SJSA1 (cell line): Measurements from ENCODE around the gene FBRSL1. TPM values are rescaled to one million over a fixed set of nuclear protein-coding genes. Genes with fewer than 3 reads are reported as not detected.
"Not testable (repeated sequence)": the region's sequence is repeated elsewhere in the genome, so short reads cannot be mapped to it uniquely, and the experiment has no call there.

Experiments used
- DNase-seq, 2 experiments: peaks; one replicate each; pipeline ENCODE4 v3.0.0-alpha.2; 2015 to 2020; ENCODE audit warnings: low spot score in 2 of 2, low read depth in 1 of 2
- H3K27ac ChIP-seq: fragments of 250-450 bp; sonication (Bioruptor Pico); 2 replicates; pipeline ENCODE4 v1.5.1; 2020; ENCODE audit warnings: mild to moderate bottlenecking, moderate library complexity
- H3K27me3 ChIP-seq: fragments of 250-450 bp; sonication (Bioruptor Pico); replicated peaks from 2 replicates; pipeline ENCODE4 v1.5.1; 2020; ENCODE audit warnings: mild to moderate bottlenecking, moderate library complexity
- H3K36me3 ChIP-seq: fragments of 250-450 bp; sonication (Bioruptor Pico); 2 replicates; pipeline ENCODE4 v1.5.1; 2020; ENCODE audit warnings: mild to moderate bottlenecking
- H3K4me1 ChIP-seq: fragments of 250-450 bp; sonication (Bioruptor Pico); replicated peaks from 2 replicates; pipeline ENCODE4 v1.6.1; 2021; ENCODE audit warnings: mild to moderate bottlenecking
- H3K4me3 ChIP-seq: fragments of 250-450 bp; sonication (Bioruptor Pico); 2 replicates; pipeline ENCODE4 v1.5.1; 2020; ENCODE audit warnings: mild to moderate bottlenecking
- H3K9me3 ChIP-seq: fragments of 250-450 bp; sonication (Bioruptor Pico); replicated peaks from 2 replicates; pipeline ENCODE4 v1.5.1; 2020; ENCODE audit warnings: mild to moderate bottlenecking
- total RNA-seq: library from RNA; depleted of rRNA; stranded (reverse); fragments of >200 nt; shearing (Covaris generic); gene quantifications from 2 replicates; pipeline ENCODE4 v1.2.3, GENCODE V29; 2014

Gene FBRSL1
- total RNA-seq, 1 experiment from 2014 or later, result 2.8 TPM

GRCh38 chr12:132525011-132525832 lies 35.3 kb downstream of the FBRSL1 start:
- Histone ChIP-seq H3K27me3 (no peaks in the 10 kb centered on the region), H3K4me3 (no peak overlapping the region), H3K9me3 (no peaks in the 10 kb centered on the region), H3K4me1 (no peaks in the 10 kb centered on the region), H3K27ac (no peak overlapping the region), H3K36me3 (no peaks in the 10 kb centered on the region)
- DNase-seq, result no peak

DNA sequence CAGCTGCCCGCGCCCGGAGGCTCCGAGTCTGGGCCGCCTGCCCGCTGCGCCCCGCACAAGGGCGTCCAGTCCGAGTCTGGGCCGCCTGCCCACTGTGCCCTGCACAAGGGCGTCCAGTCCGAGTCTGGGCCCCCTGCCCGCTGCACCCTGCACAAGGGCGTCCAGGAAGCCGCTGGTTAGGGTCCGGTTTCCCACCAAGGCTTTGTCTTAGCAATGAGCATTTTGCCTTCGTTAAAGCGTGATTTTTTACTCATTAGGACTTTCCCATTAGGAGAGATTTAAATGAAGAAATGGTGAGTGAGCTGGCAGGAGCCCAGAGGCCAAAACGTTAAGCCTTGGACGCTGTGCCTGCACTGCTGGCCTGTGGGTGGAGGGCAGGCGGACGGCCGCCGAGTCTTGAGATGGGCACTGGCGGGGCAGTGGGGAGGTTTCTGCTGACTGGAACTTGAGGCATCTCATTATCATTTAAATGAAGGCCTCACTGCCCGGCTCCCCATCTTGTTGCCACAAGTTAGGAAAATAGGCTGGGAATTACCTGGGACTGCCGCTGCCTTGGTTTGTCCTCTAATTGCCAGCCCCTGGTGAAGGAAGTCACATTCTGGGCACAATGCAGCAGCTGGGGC lies 36.0 kb downstream of the FBRSL1 start:
- Histone ChIP-seq H3K4me3 (no peak overlapping the region), H3K36me3 (no peaks in the 10 kb centered on the region), H3K9me3 (no peaks in the 10 kb centered on the region), H3K27ac (no peak overlapping the region), H3K4me1 (no peaks in the 10 kb centered on the region), H3K27me3 (no peaks in the 10 kb centered on the region)
- DNase-seq, result no peak

GRCh38 chr12:132527186-132527882 lies 37.4 kb downstream of the FBRSL1 start:
- no peak for DNase-seq
- H3K27ac ChIP-seq, result no peak overlapping the region
- H3K4me3 ChIP-seq, result no peak overlapping the region
- no peaks in the 10 kb centered on the region for H3K9me3 ChIP-seq
- no peaks in the 10 kb centered on the region for H3K4me1 ChIP-seq
- H3K27me3 ChIP-seq, result no peaks in the 10 kb centered on the region
- H3K36me3 ChIP-seq, result no peaks in the 10 kb centered on the region

- Histone ChIP-seq H3K9me3 (no peaks in the 10 kb centered on the region), H3K27ac (no peak overlapping the region), H3K4me1 (no peaks in the 10 kb centered on the region), H3K27me3 (no peaks in the 10 kb centered on the region), H3K4me3 (no peak overlapping the region), H3K36me3 (no peaks in the 10 kb centered on the region)
- no peak for DNase-seq
Measured at GRCh38 chr12:132527883-132528264, 37.9 kb downstream of the FBRSL1 start.

DNA sequence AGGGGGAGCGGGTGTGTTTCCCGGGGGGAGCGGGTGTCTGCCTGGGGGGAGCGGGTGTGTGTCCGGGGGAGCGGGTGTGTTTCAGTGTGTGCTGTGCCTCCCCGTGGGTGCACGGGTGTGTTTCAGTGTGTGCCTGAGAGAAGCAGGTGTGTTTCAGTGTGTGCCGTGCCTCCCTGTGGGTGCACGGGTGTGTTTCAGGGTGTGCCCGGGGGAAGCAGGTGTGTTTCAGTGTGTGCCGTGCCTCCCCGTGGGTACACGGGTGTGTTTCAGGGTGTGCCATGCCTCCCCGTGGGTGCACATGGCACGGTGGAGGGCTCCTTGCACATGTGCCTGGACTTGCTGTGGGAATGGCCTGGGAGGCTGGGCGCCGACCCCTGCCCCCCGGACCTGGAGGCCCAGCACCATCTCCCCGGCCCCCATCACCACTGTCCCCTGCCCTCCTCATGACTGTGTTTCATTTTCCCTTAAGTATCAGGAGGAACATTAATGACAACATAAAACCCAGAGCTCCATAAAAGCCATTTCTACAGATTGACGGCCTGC lies 38.7 kb downstream of the FBRSL1 start:
- no peak overlapping the region for H3K4me3 ChIP-seq
- H3K27me3 ChIP-seq, result no peaks in the 10 kb centered on the region
- no peak for DNase-seq
- H3K9me3 ChIP-seq, result no peaks in the 10 kb centered on the region
- no peaks in the 10 kb centered on the region for H3K4me1 ChIP-seq
- H3K27ac ChIP-seq, result no peak overlapping the region
- no peaks in the 10 kb centered on the region for H3K36me3 ChIP-seq

DNA sequence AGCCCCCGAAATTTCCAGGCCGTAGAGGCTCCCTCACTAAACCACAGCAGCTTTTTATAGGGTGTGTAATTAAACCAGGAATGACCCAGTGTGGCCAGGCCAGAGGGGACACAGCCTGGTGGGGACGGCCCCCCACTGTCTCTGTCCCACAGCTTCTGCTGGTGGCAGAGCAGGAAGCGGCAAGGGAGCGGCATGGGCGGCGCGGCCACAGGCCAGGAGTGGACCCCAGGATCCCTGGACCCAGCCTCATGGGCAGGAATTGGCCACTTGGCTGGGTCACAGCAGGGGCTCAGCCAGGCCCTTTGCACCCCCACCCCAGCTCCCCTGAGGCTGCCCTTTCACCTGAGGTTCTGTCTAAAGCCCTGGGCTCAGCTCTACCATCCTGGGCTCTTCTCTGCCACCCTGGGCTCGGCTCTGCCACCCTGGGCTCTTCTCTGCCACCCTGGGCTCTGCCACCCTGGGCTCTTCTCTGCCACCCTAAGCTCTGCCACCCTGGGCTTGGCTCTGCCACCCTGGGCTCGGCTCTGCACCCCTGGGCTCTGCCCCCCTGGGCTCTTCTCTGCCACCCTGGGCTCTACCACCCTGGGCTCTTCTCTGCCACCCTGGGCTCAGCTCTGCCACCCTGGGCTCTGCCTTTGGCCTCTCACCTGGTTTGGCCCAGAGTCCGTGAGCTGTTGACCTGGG lies 39.3 kb downstream of the FBRSL1 start:
- Histone ChIP-seq H3K4me1 (no peaks in the 10 kb centered on the region), H3K27me3 (no peaks in the 10 kb centered on the region), H3K36me3 (no peaks in the 10 kb centered on the region), H3K27ac (no peak overlapping the region), H3K9me3 (no peaks in the 10 kb centered on the region), H3K4me3 (no peak overlapping the region)
- DNase-seq, result no peak

DNA sequence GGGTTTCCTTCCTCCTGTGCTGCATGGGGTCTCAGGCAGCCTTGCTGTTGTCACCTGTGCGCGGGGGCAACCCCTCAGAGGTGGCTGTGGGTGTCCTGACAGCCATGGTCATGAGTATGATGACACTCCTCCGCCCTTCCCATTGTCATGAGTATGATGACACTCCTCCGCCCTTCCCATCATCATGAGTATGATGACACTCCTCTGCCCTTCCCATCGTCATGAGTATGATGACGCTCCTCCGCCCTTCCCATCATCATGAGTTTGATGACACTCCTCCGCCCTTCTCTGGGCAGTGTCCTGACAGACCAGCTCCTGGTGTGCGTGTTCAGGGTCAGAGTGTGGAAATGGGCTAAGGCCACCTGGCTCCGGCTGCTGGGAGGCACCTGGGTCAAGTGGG lies 40.0 kb downstream of the FBRSL1 start:
- no peak for DNase-seq
- Histone ChIP-seq H3K9me3 (no peaks in the 10 kb centered on the region), H3K36me3 (no peaks in the 10 kb centered on the region), H3K27me3 (no peaks in the 10 kb centered on the region), H3K27ac (no peak overlapping the region), H3K4me3 (no peak overlapping the region), H3K4me1 (no peaks in the 10 kb centered on the region)

DNA sequence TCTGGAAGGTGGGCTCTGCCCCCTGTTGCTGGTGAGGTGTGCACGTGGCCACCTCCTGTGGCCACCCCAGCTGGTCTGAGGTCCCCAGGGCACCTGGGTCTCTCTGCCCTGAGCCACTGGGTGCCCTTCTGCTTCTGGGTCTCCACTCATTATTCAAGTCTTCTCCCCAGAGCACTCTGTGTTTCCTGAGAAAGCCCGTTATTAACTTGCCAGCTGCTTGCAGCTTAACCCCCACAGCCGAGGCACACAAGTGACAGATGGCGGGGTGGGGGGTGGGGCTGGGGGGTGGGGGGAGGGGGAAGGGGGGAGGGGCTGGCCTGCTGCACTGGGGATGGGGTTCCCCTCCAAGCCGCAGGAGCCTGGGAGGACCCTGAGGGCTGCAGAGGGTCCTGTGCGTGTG lies 40.5 kb downstream of the FBRSL1 start:
- no peaks in the 10 kb centered on the region for H3K36me3 ChIP-seq
- no peaks in the 10 kb centered on the region for H3K4me1 ChIP-seq
- H3K27ac ChIP-seq, result no peak overlapping the region
- no peak overlapping the region for H3K4me3 ChIP-seq
- DNase-seq, result no peak
- H3K27me3 ChIP-seq, result no peaks in the 10 kb centered on the region
- H3K9me3 ChIP-seq, result no peaks in the 10 kb centered on the region

GRCh38 chr12:132530851-132531250 lies 40.9 kb downstream of the FBRSL1 start:
- Histone ChIP-seq H3K36me3 (no peaks in the 10 kb centered on the region), H3K27me3 (no peaks in the 10 kb centered on the region), H3K4me1 (no peaks in the 10 kb centered on the region), H3K27ac (no peak overlapping the region), H3K9me3 (no peaks in the 10 kb centered on the region), H3K4me3 (no peak overlapping the region)
- no peak for DNase-seq

- H3K4me1 ChIP-seq, H3K9me3 ChIP-seq, H3K27ac ChIP-seq, DNase-seq, H3K36me3 ChIP-seq, H3K27me3 ChIP-seq, H3K4me3 ChIP-seq: not testable (repeated sequence)
Measured at GRCh38 chr12:132532711-132533583, 43.0 kb downstream of the FBRSL1 start.

GRCh38 chr12:132533584-132533958 lies 43.6 kb downstream of the FBRSL1 start:
- H3K9me3 ChIP-seq, result 0 out of 2 replicates have a peak, but pooled peaks cover 2% of the 10 kb centered on the region
- no peak overlapping the region for H3K4me3 ChIP-seq
- H3K4me1 ChIP-seq, result no peaks in the 10 kb centered on the region
- no peaks in the 10 kb centered on the region for H3K27me3 ChIP-seq
- DNase-seq, result no peak
- H3K36me3 ChIP-seq, result no peaks in the 10 kb centered on the region
- H3K27ac ChIP-seq, result no peak overlapping the region

DNA sequence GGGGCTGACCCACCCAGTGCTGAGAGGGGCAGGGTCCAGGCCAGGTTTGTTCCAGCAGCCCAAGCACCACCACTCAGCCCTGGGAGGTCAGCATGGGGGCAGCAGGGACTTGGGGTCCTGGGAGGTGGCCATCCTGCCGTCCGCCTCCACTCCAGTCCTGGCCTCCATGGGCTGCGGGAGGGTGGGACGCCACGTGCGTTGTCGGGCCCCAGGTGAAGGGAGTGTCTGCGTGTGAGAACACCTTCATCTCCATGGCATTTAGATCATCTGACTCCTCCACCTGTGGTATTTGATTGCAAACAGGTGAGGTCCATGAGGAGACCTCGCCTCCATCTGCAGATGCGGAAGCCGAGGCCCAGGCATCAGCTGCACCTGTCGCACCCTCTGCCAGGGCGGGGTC lies 44.1 kb downstream of the FBRSL1 start:
- H3K27me3 ChIP-seq, result no peaks in the 10 kb centered on the region
- no peak overlapping the region for H3K27ac ChIP-seq

GRCh38 chr12:132535019-132535418 lies 45.1 kb downstream of the FBRSL1 start:
- no peak for DNase-seq
- Histone ChIP-seq H3K27ac (no peak overlapping the region), H3K9me3 (0 out of 2 replicates have a peak, but pooled peaks cover 2% of the 10 kb centered on the region), H3K4me1 (no peaks in the 10 kb centered on the region), H3K36me3 (no peaks in the 10 kb centered on the region), H3K27me3 (no peaks in the 10 kb centered on the region), H3K4me3 (no peak overlapping the region)

More for the DNA sequence above, 44.1 kb downstream of the FBRSL1 start:
- H3K9me3 ChIP-seq, result 0 out of 2 replicates have a peak, but pooled peaks cover 2% of the 10 kb centered on the region
- H3K4me3 ChIP-seq, result no peak overlapping the region
- no peaks in the 10 kb centered on the region for H3K4me1 ChIP-seq
- H3K36me3 ChIP-seq, result no peaks in the 10 kb centered on the region
- no peak for DNase-seq
